ENCODE data around the gene CELA2A.

GRCh38 chr1:15507278-15507677 lies 50.7 kb downstream of the CELA2A start:
- TF ChIP-seq, protein P1, sequence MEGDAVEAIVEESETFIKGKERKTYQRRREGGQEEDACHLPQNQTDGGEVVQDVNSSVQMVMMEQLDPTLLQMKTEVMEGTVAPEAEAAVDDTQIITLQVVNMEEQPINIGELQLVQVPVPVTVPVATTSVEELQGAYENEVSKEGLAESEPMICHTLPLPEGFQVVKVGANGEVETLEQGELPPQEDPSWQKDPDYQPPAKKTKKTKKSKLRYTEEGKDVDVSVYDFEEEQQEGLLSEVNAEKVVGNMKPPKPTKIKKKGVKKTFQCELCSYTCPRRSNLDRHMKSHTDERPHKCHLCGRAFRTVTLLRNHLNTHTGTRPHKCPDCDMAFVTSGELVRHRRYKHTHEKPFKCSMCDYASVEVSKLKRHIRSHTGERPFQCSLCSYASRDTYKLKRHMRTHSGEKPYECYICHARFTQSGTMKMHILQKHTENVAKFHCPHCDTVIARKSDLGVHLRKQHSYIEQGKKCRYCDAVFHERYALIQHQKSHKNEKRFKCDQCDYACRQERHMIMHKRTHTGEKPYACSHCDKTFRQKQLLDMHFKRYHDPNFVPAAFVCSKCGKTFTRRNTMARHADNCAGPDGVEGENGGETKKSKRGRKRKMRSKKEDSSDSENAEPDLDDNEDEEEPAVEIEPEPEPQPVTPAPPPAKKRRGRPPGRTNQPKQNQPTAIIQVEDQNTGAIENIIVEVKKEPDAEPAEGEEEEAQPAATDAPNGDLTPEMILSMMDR (IDR thresholded peaks at IDR 0.05), result no peak
- TF ChIP-seq EZH2 (IDR thresholded peaks at IDR 0.05) (no peak), EZH2phosphoT487 (IDR thresholded peaks at IDR 0.05) (no peak)

All from neural progenitor cell (in vitro differentiated cells).